K562 (cell line): Measurements from ENCODE around the gene TXNRD2. TPM values are rescaled to one million over a fixed set of nuclear protein-coding genes. Genes with fewer than 3 reads are reported as not detected.
A peak's percentile ranks its signal among the peaks of the same experiment; 100 is the strongest.

Source experiments
- ARID2 ChIP-seq: fragments of 450-650 bp; IDR thresholded peaks from 2 replicates; pipeline ENCODE4 v1.6.1; 2017; ENCODE audit warnings: antibody characterized with exemption, mild to moderate bottlenecking
- GABPB2 ChIP-seq: fragments of 250-450 bp; sonication (Bioruptor Pico); conservative IDR thresholded peaks from 2 replicates; pipeline ENCODE4 v1.5.1; 2021; ENCODE audit warnings: mild to moderate bottlenecking
- MYC ChIP-seq, 2 experiments: fragments of 250-450 bp in 1 of 2; sonication (Bioruptor Pico) in 1 of 2; IDR thresholded peaks; 2 replicates each; pipeline versions ENCODE4 v1.5.1 to v1.6.1; 2012 to 2021; ENCODE audit warnings: low read depth in 2 of 2, borderline replicate concordance in 1 of 2, improper control_type of control experiment in 1 of 2, low read length in 1 of 2, mild to moderate bottlenecking in 1 of 2, moderate library complexity in 1 of 2
- OTX1 ChIP-seq: fragments of 450-650 bp; formaldehyde crosslinking; IDR thresholded peaks from 2 replicates; pipeline ENCODE4 v1.4.0; 2022; ENCODE audit warnings: mild to moderate bottlenecking
- PHB ChIP-seq: fragments of 250-450 bp; sonication (Bioruptor Pico); IDR thresholded peaks from 2 replicates; pipeline ENCODE4 v1.5.0; 2021
- RBFOX2 ChIP-seq: fragments of 200-400 bp; formaldehyde crosslinking; IDR thresholded peaks from 2 replicates; pipeline ENCODE4 v1.6.1; 2017; ENCODE audit warnings: low read depth, mild to moderate bottlenecking, low read length, moderate library complexity
- RBM22 ChIP-seq: fragments of 200-400 bp; formaldehyde crosslinking; IDR thresholded peaks from 2 replicates; pipeline ENCODE4 v1.6.1; 2018; ENCODE audit warnings: low read length, low read depth; ENCODE audit not compliant: poor library complexity, severe bottlenecking
- TAF15 ChIP-seq: fragments of 200-400 bp; formaldehyde crosslinking; IDR thresholded peaks from 2 replicates; pipeline ENCODE4 v1.6.1; 2017; ENCODE audit warnings: mild to moderate bottlenecking, low read depth, low read length, moderate library complexity
- TOE1 ChIP-seq, 2 experiments: fragments of 450-650 bp in 1 of 2; sonication (generic) in 1 of 2; formaldehyde crosslinking in 1 of 2; IDR thresholded peaks; 2 replicates each; pipeline versions ENCODE4 v1.7.1 to v1.8.0; 2016 to 2022; ENCODE audit warnings: borderline replicate concordance in 2 of 2, mild to moderate bottlenecking in 2 of 2, antibody characterized with exemption in 1 of 2, inconsistent platforms in 1 of 2, low read depth in 1 of 2, missing genetic modification reagents in 1 of 2, moderate library complexity in 1 of 2
- WHSC1 ChIP-seq: IDR thresholded peaks from one replicate; pipeline ENCODE4 v1.6.1; 2012; ENCODE audit warnings: low read length, control low read depth, inconsistent platforms
- ZBTB1 ChIP-seq: sonication (generic); formaldehyde crosslinking; IDR thresholded peaks from 2 replicates; pipeline ENCODE4 v1.8.1; 2023; ENCODE audit warnings: missing genetic modification reagents, low read depth, mild to moderate bottlenecking, borderline replicate concordance
- ZFP91 ChIP-seq: sonication (generic); formaldehyde crosslinking; IDR thresholded peaks from 2 replicates; pipeline ENCODE4 v1.8.0; 2022; ENCODE audit warnings: mild to moderate bottlenecking, missing genetic modification reagents
- ZNF175 ChIP-seq: fragments of 200-800 bp; sonication (Bioruptor generic); IDR thresholded peaks from 2 replicates; pipeline ENCODE4 v1.6.1; 2016; ENCODE audit warnings: low read depth, mild to moderate bottlenecking, missing genetic modification characterization, missing compliant biosample characterization
- ZNF23 ChIP-seq: fragments of 250-450 bp; sonication (Bioruptor Pico); IDR thresholded peaks from 2 replicates; pipeline ENCODE4 v1.4.0; 2020; ENCODE audit warnings: mild to moderate bottlenecking
- ZNF316 ChIP-seq: fragments of 450-650 bp; IDR thresholded peaks from 2 replicates; pipeline ENCODE4 v1.6.1; 2016
- ZNF586 ChIP-seq: fragments of 450-650 bp; formaldehyde crosslinking; conservative IDR thresholded peaks from 2 replicates; pipeline ENCODE4 v1.4.0; 2020; ENCODE audit warnings: mild to moderate bottlenecking, moderate library complexity
- polyA plus RNA-seq, 8 experiments: library from polyadenylated mRNA; depleted of rRNA in 4 of 8; stranded (reverse) in 5 of 8; unstranded in 3 of 8; fragments of >200 nt; fragmentation: Nextera tagmentation in 2 of 8; fragmentation: Illumina TruSeq in 1 of 8; extraction: Ambion mirVana in 2 of 8; extraction: Trizol in 1 of 8; gene quantifications; 2 replicates each; pipeline versions ENCODE4 v1.2.1 to v1.2.3, GENCODE V29; 2011 to 2014; ENCODE audit warnings: inconsistent platforms in 1 of 8, missing spikeins in 1 of 8
- total RNA-seq, 7 experiments: library from RNA; depleted of rRNA in 6 of 7; stranded (reverse); fragments of >200 nt in 6 of 7; fragmentation: Illumina TruSeq in 2 of 7; extraction: Trizol in 2 of 7; gene quantifications; 2 replicates each; pipeline versions ENCODE4 v1.2.1 to v1.2.3, GENCODE V29; 2011 to 2021; ENCODE audit warnings: low replicate concordance in 1 of 7
- TF ChIP-seq, protein P1 (sequence below), 2 experiments: fragments of 450-650 bp in 1 of 2; IDR thresholded peaks; 2 replicates each; pipeline ENCODE4 v1.6.1; 2011 to 2017; ENCODE audit warnings: low read depth in 2 of 2, antibody characterized with exemption in 1 of 2, borderline replicate concordance in 1 of 2, low read length in 1 of 2, mild to moderate bottlenecking in 1 of 2, mixed read lengths in 1 of 2; ENCODE audit not compliant: control insufficient read depth in 1 of 2
- TF ChIP-seq, protein P2 (sequence below), 3 experiments: fragments of 200-800 bp in 1 of 3; fragments of 250-450 bp in 1 of 3; fragments of 450-650 bp in 1 of 3; sonication (Bioruptor Pico) in 1 of 3; sonication (Bioruptor generic) in 1 of 3; formaldehyde crosslinking in 1 of 3; IDR thresholded peaks; 2 replicates each; pipeline versions ENCODE4 v1.6.1 to v1.8.0; 2016 to 2022; ENCODE audit warnings: mild to moderate bottlenecking in 2 of 3, missing genetic modification characterization in 2 of 3, missing compliant biosample characterization in 1 of 3, moderate library complexity in 1 of 3

Gene TXNRD2
- total and polyA plus RNA-seq, 9 of the 15 experiments (the other 6 are each of a cell fraction or from before 2014, with no cell fraction given): 3.3 to 80.2 (median 49.4) TPM

GRCh38 chr22:19895160-19895849 lies 46.3 kb downstream of the TXNRD2 start (continued):
- TF ChIP-seq MYC (IDR thresholded peaks at IDR 0.05; ENCODE audit: low read depth, low read length): no peak
- 0 out of 2 replicates have a peak, but pooled peaks have one; percentile 34 for TF ChIP-seq MYC (CRISPR knock-in tag; IDR thresholded peaks at IDR 0.05; ENCODE audit: borderline replicate concordance, low read depth)
- 0 out of 2 replicates have a peak, but pooled peaks have one; percentile 65 for TF ChIP-seq TAF15
- TF ChIP-seq ARID2: no peak
- TF ChIP-seq RBFOX2: 0 out of 2 replicates have a peak, but pooled peaks have one; percentile 28
- no peak for TF ChIP-seq ZNF23
- TF ChIP-seq TOE1 (IDR thresholded peaks at IDR 0.05; ENCODE audit: borderline replicate concordance): no peak
- TF ChIP-seq TOE1 (CRISPR knock-in tag; IDR thresholded peaks at IDR 0.05; ENCODE audit: borderline replicate concordance, low read depth): no peak
- no peak for TF ChIP-seq ZFP91
- TF ChIP-seq, protein P1, sequence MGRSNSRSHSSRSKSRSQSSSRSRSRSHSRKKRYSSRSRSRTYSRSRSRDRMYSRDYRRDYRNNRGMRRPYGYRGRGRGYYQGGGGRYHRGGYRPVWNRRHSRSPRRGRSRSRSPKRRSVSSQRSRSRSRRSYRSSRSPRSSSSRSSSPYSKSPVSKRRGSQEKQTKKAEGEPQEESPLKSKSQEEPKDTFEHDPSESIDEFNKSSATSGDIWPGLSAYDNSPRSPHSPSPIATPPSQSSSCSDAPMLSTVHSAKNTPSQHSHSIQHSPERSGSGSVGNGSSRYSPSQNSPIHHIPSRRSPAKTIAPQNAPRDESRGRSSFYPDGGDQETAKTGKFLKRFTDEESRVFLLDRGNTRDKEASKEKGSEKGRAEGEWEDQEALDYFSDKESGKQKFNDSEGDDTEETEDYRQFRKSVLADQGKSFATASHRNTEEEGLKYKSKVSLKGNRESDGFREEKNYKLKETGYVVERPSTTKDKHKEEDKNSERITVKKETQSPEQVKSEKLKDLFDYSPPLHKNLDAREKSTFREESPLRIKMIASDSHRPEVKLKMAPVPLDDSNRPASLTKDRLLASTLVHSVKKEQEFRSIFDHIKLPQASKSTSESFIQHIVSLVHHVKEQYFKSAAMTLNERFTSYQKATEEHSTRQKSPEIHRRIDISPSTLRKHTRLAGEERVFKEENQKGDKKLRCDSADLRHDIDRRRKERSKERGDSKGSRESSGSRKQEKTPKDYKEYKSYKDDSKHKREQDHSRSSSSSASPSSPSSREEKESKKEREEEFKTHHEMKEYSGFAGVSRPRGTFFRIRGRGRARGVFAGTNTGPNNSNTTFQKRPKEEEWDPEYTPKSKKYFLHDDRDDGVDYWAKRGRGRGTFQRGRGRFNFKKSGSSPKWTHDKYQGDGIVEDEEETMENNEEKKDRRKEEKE (IDR thresholded peaks at IDR 0.05; ENCODE audit: borderline replicate concordance in 1 of 2, control insufficient read depth in 1 of 2, low read depth in 2 of 2, low read length in 1 of 2): no peak
- peak; percentile 65 for TF ChIP-seq WHSC1
- no peak for TF ChIP-seq RBM22
- no peak; the same call in 1 of the 2 replicates for TF ChIP-seq PHB (CRISPR knock-in tag)
- TF ChIP-seq, protein P2, sequence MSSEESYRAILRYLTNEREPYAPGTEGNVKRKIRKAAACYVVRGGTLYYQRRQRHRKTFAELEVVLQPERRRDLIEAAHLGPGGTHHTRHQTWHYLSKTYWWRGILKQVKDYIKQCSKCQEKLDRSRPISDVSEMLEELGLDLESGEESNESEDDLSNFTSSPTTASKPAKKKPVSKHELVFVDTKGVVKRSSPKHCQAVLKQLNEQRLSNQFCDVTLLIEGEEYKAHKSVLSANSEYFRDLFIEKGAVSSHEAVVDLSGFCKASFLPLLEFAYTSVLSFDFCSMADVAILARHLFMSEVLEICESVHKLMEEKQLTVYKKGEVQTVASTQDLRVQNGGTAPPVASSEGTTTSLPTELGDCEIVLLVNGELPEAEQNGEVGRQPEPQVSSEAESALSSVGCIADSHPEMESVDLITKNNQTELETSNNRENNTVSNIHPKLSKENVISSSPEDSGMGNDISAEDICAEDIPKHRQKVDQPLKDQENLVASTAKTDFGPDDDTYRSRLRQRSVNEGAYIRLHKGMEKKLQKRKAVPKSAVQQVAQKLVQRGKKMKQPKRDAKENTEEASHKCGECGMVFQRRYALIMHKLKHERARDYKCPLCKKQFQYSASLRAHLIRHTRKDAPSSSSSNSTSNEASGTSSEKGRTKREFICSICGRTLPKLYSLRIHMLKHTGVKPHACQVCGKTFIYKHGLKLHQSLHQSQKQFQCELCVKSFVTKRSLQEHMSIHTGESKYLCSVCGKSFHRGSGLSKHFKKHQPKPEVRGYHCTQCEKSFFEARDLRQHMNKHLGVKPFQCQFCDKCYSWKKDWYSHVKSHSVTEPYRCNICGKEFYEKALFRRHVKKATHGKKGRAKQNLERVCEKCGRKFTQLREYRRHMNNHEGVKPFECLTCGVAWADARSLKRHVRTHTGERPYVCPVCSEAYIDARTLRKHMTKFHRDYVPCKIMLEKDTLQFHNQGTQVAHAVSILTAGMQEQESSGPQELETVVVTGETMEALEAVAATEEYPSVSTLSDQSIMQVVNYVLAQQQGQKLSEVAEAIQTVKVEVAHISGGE (CRISPR knock-in tag; IDR thresholded peaks at IDR 0.05): no peak
- TF ChIP-seq ZNF586 (CRISPR knock-in tag): no peak
- no peak for TF ChIP-seq ZBTB1
- no peak for TF ChIP-seq OTX1 (CRISPR knock-in tag)
- no peak for TF ChIP-seq ZNF316
- TF ChIP-seq GABPB2 (CRISPR knock-in tag): no peak
- TF ChIP-seq ZNF175 (CRISPR knock-in tag): no peak
